Measurements from ENCODE around the gene CHCHD10.

The CHCHD10 gene

GRCh38 chr22:23793326-23793725, 25.6 kb upstream of the CHCHD10 start:
- H3K4me3 ChIP-seq (ENCODE audit: control insufficient read depth, low read depth, low read length): no peak overlapping the region
- no peak for TF ChIP-seq CTCF (IDR thresholded peaks at IDR 0.05; ENCODE audit: control insufficient read depth, insufficient read depth, low read depth, low read length, missing control alignments)
- no peak for DNase-seq (ENCODE audit: low read depth)

- H3K4me3 ChIP-seq (ENCODE audit: control insufficient read depth, low read depth, low read length): no peak overlapping the region
These were observed 24.2 kb upstream of the CHCHD10 start for GRCh38 chr22:23791738-23792645.

GRCh38 chr22:23790819-23791737, 23.3 kb upstream of the CHCHD10 start:
- DNase-seq (ENCODE audit: low read depth): peak; percentile 90
- TF ChIP-seq CTCF (IDR thresholded peaks at IDR 0.05; ENCODE audit: control insufficient read depth, insufficient read depth, low read depth, low read length, missing control alignments): no peak
- no peak overlapping the region for H3K4me3 ChIP-seq (ENCODE audit: control insufficient read depth, low read depth, low read length)

More at GRCh38 chr22:23791738-23792645, 24.2 kb upstream of the CHCHD10 start:
- no peak for TF ChIP-seq CTCF (IDR thresholded peaks at IDR 0.05; ENCODE audit: control insufficient read depth, insufficient read depth, low read depth, low read length, missing control alignments)
- no peak for DNase-seq (ENCODE audit: low read depth)

- H3K4me3 ChIP-seq (ENCODE audit: control insufficient read depth, low read depth, low read length): no peak overlapping the region
- TF ChIP-seq CTCF (IDR thresholded peaks at IDR 0.05; ENCODE audit: control insufficient read depth, insufficient read depth, low read depth, low read length, missing control alignments): no peak
- no peak for DNase-seq (ENCODE audit: low read depth)
These were observed 21.9 kb upstream of the CHCHD10 start for GRCh38 chr22:23789638-23790037.

- H3K4me3 ChIP-seq (ENCODE audit: control insufficient read depth, low read depth, low read length): no peak overlapping the region
- TF ChIP-seq CTCF (IDR thresholded peaks at IDR 0.05; ENCODE audit: control insufficient read depth, insufficient read depth, low read depth, low read length, missing control alignments): no peak
- DNase-seq (ENCODE audit: low read depth): no peak
These were observed 21.3 kb upstream of the CHCHD10 start for GRCh38 chr22:23789121-23789520.

- H3K4me3 ChIP-seq (ENCODE audit: control insufficient read depth, low read depth, low read length): peak overlapping the region; percentile 55
- no peak for TF ChIP-seq CTCF (IDR thresholded peaks at IDR 0.05; ENCODE audit: control insufficient read depth, insufficient read depth, low read depth, low read length, missing control alignments)
- DNase-seq (ENCODE audit: low read depth): no peak
These were observed 20.1 kb upstream of the CHCHD10 start for GRCh38 chr22:23787910-23788309.
